Pulmonary artery endothelial cell (primary cell): ENCODE data around the gene XRCC6. TPM values are rescaled to one million over a fixed set of nuclear protein-coding genes. Genes with fewer than 3 reads are reported as not detected.
"Not testable (repeated sequence)": the region's sequence is repeated elsewhere in the genome, so short reads cannot be mapped to it uniquely, and the experiment has no call there.

Source experiments
- DNase-seq: peaks from one replicate; pipeline ENCODE4 v3.0.0-alpha.2; 2011; ENCODE audit warnings: low read depth, low spot score
- total RNA-seq: library from RNA; depleted of rRNA; stranded (reverse); fragments of >200 nt; gene quantifications from 2 replicates; pipeline ENCODE4 v1.2.3, GENCODE V29; 2014

XRCC6 gene
- 454 and 528 TPM in 2 replicates for total RNA-seq

DNA sequence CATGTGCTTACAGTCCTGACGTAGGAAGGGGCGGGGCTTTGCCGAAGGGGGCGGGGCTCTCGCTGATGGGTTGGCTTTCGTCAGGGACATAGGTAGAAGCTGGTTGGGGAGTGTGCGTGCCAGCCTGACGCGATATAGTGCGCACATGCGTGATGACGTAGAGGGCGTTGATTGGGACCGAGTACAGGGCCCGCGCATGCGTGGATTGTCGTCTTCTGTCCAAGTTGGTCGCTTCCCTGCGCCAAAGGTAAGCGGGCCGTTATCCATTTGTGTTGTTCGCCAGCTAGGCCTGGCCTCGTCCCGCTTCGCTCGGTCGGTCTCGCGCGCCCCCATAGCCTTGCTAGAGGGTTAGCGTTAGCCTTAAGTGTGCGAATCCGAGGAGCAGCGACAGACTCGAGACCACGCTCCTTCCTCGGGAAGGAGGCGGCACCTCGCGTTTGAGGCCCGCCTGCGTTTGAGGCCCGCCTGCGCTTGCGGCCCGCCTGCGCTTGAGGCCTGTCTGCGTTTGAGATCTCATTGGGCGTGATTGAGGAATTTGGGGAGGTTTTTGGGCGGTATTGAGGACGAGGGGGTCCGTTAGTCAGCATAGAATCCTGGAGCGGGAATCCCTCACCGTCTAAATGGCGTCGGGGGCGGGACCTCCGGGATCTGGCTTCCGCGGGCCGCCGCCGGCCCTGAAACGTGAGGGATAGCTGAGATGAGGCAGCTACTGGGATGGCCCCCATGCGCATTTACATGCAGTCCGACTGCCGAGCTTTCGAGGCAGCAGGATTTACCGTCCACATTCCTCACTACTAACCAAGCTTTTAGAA, at the start of gene XRCC6:
TSS of gene XRCC6 (plus strand) at position 197 of the 812 bp plus-strand sequence. CDS start 710 bp downstream, outside the sequence.
- peak; percentile 98 for DNase-seq

DNA sequence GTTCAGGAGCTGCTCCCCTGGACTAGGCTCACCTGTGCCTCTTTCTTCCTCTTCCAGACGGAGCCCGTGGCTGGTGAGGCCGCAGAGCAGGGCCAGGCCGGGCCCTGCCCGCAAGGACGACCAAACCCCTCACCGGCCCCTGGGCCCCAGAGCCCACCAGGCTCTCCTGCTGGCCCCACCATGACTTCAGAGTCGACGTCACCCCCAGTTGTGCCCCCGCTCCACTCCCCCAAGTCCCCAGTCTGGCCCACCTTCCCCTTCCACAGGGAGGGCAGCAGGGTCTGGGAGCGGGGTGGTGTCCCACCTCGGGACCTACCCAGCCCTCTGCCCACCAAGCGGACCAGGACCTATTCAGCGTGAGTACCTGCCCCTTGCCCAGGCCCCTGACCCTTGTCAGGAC, 49.3 kb upstream of the XRCC6 start:
- no peak for DNase-seq

GRCh38 chr22:41572305-41572704, 48.8 kb upstream of the XRCC6 start:
- not testable (repeated sequence) for DNase-seq

GRCh38 chr22:41573677-41574076, 47.4 kb upstream of the XRCC6 start:
- DNase-seq, result no peak

DNA sequence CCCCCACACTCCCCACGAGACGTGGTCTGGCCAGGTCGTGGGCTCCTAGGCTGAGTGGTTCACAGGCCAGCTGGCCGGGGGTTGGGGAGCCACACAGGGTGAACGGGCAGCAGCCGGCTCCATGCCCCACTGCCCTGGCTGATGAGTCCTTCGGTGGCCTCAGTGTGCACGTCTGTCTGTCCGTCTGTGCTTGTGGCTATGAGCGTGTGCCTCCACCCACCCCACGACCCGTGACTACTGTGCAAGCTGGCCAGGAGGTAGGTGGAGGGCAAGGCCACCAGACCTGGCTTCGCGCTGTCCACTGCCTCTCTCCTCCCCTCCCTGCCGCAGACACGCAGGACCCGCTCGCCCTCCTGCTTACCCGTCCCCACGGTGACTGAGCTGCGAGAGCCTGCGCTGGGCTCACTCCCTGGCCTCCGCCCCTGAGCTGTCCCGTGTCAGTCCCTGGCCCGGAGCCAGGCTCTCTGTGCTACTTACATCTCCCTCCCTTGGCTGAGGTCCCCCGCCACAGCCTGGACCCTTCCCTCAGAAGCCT, 46.2 kb upstream of the XRCC6 start:
- no peak for DNase-seq

DNA sequence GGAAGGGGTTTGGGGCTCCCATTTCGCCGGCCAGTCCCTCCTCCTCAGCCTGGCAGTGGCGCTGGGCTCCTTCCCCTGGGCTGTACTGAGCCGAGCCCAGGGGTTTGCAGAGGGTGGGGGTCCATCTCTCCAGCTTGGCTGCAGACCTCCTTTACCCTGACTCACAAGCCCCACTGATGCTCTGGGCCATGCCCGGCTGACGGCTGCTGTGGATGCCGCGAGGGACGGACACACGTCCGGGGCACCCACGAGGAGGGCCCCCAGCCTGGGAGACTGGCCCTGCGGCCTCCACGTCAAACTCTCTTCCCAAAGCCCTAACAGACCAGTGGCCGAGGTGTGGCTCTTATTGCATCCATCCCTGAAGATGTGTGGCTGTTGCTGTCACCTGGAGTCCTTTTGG, 45.6 kb upstream of the XRCC6 start:
- no peak for DNase-seq

- no peak for DNase-seq
Observed at GRCh38 chr22:41576877-41577276, 44.2 kb upstream of the XRCC6 start.

DNA sequence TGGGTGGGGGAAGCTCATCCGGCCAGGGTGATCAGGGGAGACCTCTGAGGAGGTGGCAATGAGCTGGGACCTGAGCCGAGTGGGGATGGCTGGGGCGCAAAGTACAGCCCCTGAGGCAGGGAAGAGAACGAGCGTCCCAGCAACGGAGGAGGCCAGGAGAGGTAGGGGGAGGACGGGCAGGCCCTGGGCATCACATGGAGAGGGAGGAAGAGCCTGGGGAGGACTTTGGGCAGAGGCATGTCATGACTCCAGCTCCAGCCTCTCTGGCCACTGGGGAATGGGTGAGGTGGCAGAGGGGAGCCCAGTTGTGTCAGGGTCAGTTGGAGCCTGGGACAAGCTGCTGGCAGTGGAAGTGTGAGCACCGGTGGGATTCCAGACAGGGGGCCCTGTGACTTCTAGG, 43.0 kb upstream of the XRCC6 start:
- no peak for DNase-seq

DNA sequence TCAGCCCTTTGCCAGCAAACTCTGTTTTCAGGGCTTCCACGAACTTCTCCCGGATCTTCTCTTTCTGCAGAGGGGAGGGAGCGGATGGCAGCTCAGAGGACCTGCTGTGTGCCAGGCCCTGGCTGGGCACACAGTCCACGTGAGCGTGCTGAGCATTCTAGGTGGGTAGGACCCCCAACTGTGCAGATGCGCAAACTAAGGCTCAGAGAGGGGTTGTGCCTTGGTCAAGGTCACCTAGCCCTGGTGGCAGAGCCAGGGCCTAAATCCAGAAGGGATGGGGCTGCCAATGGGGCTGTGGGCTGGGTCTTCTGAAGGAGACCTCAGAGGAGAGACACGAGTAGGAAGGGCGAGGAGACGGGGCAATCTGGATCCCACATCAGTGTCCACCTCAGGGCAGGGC, 42.3 kb upstream of the XRCC6 start:
- DNase-seq, result no peak

GRCh38 chr22:41579297-41579996, 41.6 kb upstream of the XRCC6 start:
- DNase-seq, result no peak

DNA sequence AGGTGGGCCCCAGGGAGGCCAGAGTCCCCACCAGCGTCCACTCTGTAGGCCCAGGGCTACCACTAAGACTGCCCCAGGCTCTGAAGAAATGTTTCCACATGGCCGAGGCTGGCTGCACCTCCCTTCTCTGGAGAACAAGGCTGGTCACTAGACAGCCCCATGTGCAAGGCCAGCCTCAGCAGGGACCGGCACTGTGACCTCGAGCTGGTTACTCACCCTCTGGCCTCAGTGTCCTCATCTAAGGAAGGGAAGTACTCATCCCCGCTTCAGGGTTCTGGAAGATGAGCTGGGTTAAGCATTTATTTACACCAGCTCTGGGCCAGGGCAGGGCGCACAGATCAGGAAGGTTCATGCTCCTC, 41.1 kb upstream of the XRCC6 start:
- DNase-seq, result no peak

- DNase-seq, result no peak
Observed at GRCh38 chr22:41582694-41583093, 38.4 kb upstream of the XRCC6 start.

DNA sequence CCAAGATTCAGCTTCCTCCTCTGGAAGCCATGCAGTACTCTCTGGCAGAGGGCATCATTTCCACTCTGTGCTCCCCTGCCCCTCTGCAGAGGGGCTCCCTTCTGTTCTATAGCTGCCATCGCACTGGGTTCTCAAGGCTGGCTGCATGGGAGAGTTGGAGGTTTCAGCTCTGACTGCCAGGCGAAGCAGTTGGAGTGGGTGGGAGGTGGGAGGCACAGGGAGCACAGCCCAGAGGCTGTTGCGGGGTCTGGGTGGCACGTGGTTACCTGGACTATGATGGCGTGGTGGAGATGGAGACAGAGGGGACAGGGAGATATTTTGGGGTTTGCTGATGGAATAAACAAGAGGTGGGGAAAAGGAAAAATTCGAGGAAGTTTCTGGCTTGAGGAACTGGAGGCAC, 36.2 kb upstream of the XRCC6 start:
- DNase-seq, result no peak

DNA sequence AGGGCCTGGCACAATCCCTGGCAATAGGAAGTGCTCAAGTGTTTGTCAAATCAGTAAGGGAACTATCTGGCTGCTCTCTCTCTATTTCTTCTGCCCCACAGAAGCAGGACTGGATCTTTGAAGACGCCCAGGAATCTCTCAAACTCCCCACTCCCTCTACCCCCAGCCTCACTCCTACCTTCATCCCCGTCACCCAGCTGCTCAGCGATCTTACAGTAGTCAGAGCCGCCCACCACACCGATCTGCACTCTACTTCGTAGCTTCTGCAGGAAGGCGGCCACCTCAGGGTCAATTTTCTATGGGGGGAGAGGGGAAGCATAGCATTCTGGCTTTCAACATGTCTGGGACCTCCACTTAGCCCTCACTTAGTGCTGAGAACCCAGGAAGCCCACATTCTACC, 35.2 kb upstream of the XRCC6 start:
- DNase-seq, result no peak

DNA sequence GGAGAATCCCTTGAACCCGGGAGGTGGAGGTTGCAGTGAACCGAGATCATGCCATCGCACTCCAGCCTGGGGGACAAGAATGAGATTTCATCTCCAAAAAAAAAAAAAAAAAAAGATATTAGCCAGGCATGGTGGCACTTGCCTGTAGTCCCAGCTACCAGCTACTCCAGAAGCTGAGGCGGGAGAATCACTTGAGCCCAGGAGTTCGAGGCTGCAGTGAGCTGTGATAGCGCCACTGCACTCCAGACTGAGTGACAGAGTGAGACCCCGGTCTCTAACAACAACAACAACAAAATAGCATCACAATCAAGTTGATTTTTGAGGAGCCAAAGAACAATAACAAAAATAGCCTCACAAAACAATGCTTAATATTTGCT, 33.8 kb upstream of the XRCC6 start:
- DNase-seq, result no peak

- DNase-seq, result peak; percentile 97
Observed at GRCh38 chr22:41589391-41590241, 31.5 kb upstream of the XRCC6 start, which contains the start of gene PMM1. Gene PMM1, minus strand, starts transcription at chr22:41589840. Its CDS starts 35 bp downstream, at chr22:41589805.

- not testable (repeated sequence) for DNase-seq
Observed at GRCh38 chr22:41593336-41593960, 27.6 kb upstream of the XRCC6 start.

DNA sequence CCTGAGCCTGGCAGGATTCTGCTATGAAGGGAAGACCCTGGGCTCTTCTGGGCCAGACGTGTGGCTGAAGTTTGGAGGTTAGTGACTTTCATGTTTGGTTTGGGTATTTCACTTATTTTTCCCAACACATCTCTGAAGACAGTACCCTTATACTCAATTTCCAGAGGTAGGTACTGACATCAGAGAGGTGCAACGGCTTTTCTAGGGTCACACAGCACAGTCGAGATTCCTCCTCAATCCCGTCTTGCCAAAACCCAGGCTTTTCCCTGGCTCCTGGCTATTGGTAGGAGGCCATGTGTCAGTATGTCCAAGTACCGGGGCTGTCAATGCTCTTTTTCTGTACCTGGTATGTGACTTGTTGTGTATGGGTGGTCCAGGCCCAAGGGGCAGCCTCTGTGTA, 25.4 kb upstream of the XRCC6 start:
- no peak for DNase-seq

- no peak for DNase-seq
Observed at GRCh38 chr22:41596776-41597634, 24.1 kb upstream of the XRCC6 start.

GRCh38 chr22:41597635-41597953, 23.5 kb upstream of the XRCC6 start:
- DNase-seq, result no peak
